Sigmoid colon (tissue), 7 donors: ENCODE results near the gene AIPL1. TPM values are rescaled to one million over a fixed set of nuclear protein-coding genes. Genes with fewer than 3 reads are reported as not detected.
"Not testable (repeated sequence)": the region's sequence is repeated elsewhere in the genome, so short reads cannot be mapped to it uniquely, and the experiment has no call there.

Experiments
- DNase-seq: peaks from one replicate; pipeline ENCODE4 v3.0.0-alpha.2; 2019
- H3K27ac ChIP-seq, 4 donors: fragments of 200-600 bp; sonication (generic); one replicate each; pipeline ENCODE4 v1.5.1; 2016 to 2019; ENCODE audit warnings: mild to moderate bottlenecking in 1 of 4
- H3K27me3 ChIP-seq, 3 donors: fragments of 200-600 bp; sonication (generic); one replicate each; pipeline ENCODE4 v1.5.1; 2019; ENCODE audit warnings: mild to moderate bottlenecking in 1 of 3
- H3K36me3 ChIP-seq, 4 donors: fragments of 200-600 bp; sonication (generic); one replicate each; pipeline ENCODE4 v1.5.1; 2016 to 2019
- H3K4me1 ChIP-seq, 4 donors: fragments of 200-600 bp; sonication (generic); one replicate each; pipeline ENCODE4 v1.5.1; 2017 to 2019
- H3K4me3 ChIP-seq, 4 donors: fragments of 200-600 bp; sonication (generic); one replicate each; pipeline ENCODE4 v1.5.1; 2017 to 2019; ENCODE audit warnings: mild to moderate bottlenecking in 2 of 4, moderate library complexity in 1 of 4
- H3K9me3 ChIP-seq, 4 donors: fragments of 200-600 bp in 3 of 4; sonication (generic) in 3 of 4; one replicate each; pipeline versions ENCODE4 v1.5.1 to v1.6.1; 2013 to 2019
- CTCF ChIP-seq, 4 experiments: fragments of 450-650 bp in 3 of 4; fragments of 200-600 bp in 1 of 4; IDR thresholded peaks; one replicate each; pipeline ENCODE4 v1.5.1; 2016 to 2019; ENCODE audit warnings: antibody characterized with exemption in 4 of 4, mild to moderate bottlenecking in 3 of 4, moderate library complexity in 2 of 4
- EP300 ChIP-seq, 4 donors: sonication (generic); formaldehyde crosslinking; IDR thresholded peaks; one replicate each; pipeline ENCODE4 v1.6.1; 2017; ENCODE audit warnings: antibody characterized with exemption in 4 of 4
- POLR2A ChIP-seq, 2 donors: fragments of 450-650 bp; IDR thresholded peaks; one replicate each; pipeline ENCODE4 v1.6.1; 2016; ENCODE audit warnings: antibody characterized with exemption in 2 of 2, mild to moderate bottlenecking in 2 of 2, moderate library complexity in 2 of 2
- POLR2AphosphoS5 ChIP-seq, 4 donors: sonication (generic); formaldehyde crosslinking; IDR thresholded peaks; one replicate each; pipeline ENCODE4 v1.6.1; 2017; ENCODE audit warnings: antibody characterized with exemption in 4 of 4
- WGBS, 2 donors: extraction: QIAGEN DNeasy Blood & Tissue Kit; methylation state at CpG; one replicate each; pipeline ENCODE4 v1.1.7; 2013; 5-methylcytosine and 5-hydroxymethylcytosine counted together
- intact Hi-C: fragments of 100-400 bp; cut with DNase I; formaldehyde crosslinking; loops from one replicate; pipeline ENCODE4 v1.15.1; 2023
- polyA plus RNA-seq, 3 donors: library from polyadenylated mRNA; stranded (reverse); fragments of 200-250 nt; gene quantifications; one replicate each; pipeline ENCODE4 v1.2.3, GENCODE V29; 2013
- total RNA-seq, 4 donors: library from RNA; depleted of rRNA; stranded (reverse); fragments of >200 nt; gene quantifications; one replicate each; pipeline ENCODE4 v1.1.0, GENCODE V29; 2016
- donor health status: healthy with polysubstance abuse.
- donor health status: Bipolar disorder and iron deficiency.
- donor health status: healthy.

Gene AIPL1
- total RNA-seq (not detected), polyA plus RNA-seq (not detected)

DNA sequence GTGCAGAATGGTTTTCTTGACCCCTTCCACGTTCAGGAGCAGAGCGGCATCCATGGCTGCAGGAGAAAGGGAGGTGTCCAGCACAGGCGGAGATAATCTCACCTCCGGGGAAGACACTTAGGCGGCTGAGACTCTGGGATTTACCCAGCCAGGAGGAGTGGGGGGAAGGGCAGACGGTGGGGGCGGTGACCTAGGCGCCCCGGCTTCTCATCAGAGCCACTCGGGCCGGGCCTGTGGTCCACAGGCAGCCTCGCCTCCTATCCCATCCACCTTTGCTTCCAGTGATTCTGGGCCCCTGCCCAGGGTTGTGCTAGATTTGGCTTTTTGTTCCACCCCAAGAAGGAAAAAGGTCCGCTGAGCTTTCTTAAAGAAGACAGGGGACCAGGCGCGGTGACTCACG lies at the start of gene AIPL1:
Gene AIPL1, minus strand, starts transcription at position 71 of the 400 bp plus-strand sequence. Its CDS starts 17 bp downstream, at position 54.
- Histone ChIP-seq H3K27me3 (peaks cover 0 to 38% (median 3%) of the 10 kb centered on the region in 3 donors), H3K4me3 (no peak within 1 kb of the TSS), H3K9me3 (peaks cover 0 to 3% (median 0%) of the 10 kb centered on the region in 4 donors), H3K27ac (no peak within 1 kb of the TSS), H3K4me1 (no peaks in the 10 kb centered on the region), H3K36me3 (no peaks in the 10 kb centered on the region)
- no peak for TF ChIP-seq EP300 (IDR thresholded peaks at IDR 0.05)
- TF ChIP-seq POLR2AphosphoS5 (IDR thresholded peaks at IDR 0.05), result no peak
- TF ChIP-seq POLR2A (IDR thresholded peaks at IDR 0.05), result no peak
- TF ChIP-seq CTCF (IDR thresholded peaks at IDR 0.05), result no peak
- intact Hi-C loops, result loop anchor here (5.0 kb wide), 1 partner anchor 848 kb away; no protein-coding TSS in a partner anchor
- no peak for DNase-seq
- 79 to 84% methylated on average over 16 of the region's 16 CpGs for WGBS, 2 donors

DNA sequence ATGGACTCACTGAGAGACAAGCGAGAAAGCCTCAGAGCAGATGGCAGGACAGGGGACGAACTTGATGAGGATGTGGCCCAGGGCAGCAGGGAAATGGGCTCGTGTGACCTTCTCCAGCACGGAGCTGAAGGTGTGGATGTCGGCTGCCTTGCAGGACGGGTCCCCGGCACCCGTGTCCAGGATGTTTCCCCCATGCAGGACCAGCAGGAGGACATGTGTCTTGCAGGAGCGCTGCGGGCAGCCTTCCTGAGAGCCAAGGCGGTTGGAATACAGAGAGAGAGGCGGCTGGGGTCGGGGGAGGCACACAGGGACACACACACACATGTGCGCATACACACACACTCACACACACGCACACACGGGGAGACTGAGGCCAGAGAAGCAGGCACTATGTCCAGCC lies 48.6 kb upstream of the AIPL1 start:
- TF ChIP-seq POLR2AphosphoS5 (IDR thresholded peaks at IDR 0.05), result no peak
- peaks cover 0 to 11% (median 5%) of the 10 kb centered on the region in 4 donors for H3K4me1 ChIP-seq
- no peaks in the 10 kb centered on the region for H3K27me3 ChIP-seq
- intact Hi-C loops, result no loop called here
- DNase-seq, result no peak
- no peak overlapping the region for H3K4me3 ChIP-seq
- peaks cover 0 to 6% (median 0%) of the 10 kb centered on the region in 4 donors for H3K36me3 ChIP-seq
- H3K27ac ChIP-seq, result no peak overlapping the region
- no peaks in the 10 kb centered on the region for H3K9me3 ChIP-seq
- WGBS, 2 donors, result 94% methylated on average over 16 of the region's 16 CpGs

GRCh38 chr17:6482796-6483195 lies 47.9 kb upstream of the AIPL1 start:
- H3K9me3 ChIP-seq, H3K27ac ChIP-seq, H3K4me3 ChIP-seq, H3K27me3 ChIP-seq, H3K36me3 ChIP-seq, H3K4me1 ChIP-seq, DNase-seq, intact Hi-C loops: not testable (repeated sequence)
- 85 to 86% methylated on average over 10 of the region's 10 CpGs for WGBS, 2 donors

DNA sequence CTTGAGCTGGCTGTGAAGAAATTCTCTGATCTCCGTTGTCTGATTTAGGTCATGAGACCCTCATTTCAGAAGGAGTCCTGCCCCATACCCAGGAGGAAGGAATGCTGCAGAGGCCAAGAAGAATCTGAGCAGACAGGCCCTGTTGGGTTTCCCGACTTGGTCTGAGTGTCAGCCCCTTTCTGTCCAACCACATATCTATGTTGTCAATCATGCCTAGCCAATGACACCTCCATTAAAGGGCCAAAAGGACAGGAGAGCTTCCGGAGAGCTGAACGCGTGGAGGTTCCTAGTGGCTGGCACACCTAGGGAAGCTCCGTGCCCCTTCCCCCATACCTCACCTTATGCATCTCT lies 47.2 kb upstream of the AIPL1 start:
- WGBS, 2 donors, result 92 to 93% methylated on average over 6 of the region's 6 CpGs
- no peak for TF ChIP-seq POLR2A (IDR thresholded peaks at IDR 0.05)
- no peak for TF ChIP-seq CTCF (IDR thresholded peaks at IDR 0.05)
- TF ChIP-seq POLR2AphosphoS5 (IDR thresholded peaks at IDR 0.05), result no peak
- no peak for TF ChIP-seq EP300 (IDR thresholded peaks at IDR 0.05)
- H3K27me3 ChIP-seq, result no peaks in the 10 kb centered on the region
- H3K9me3 ChIP-seq, result no peaks in the 10 kb centered on the region
- no peak overlapping the region for H3K27ac ChIP-seq
- intact Hi-C loops, result no loop called here
- H3K4me1 ChIP-seq, result peaks cover 0 to under 1% (median 0%) of the 10 kb centered on the region in 4 donors
- H3K36me3 ChIP-seq, result peaks cover 0 to 6% (median 0%) of the 10 kb centered on the region in 4 donors
- H3K4me3 ChIP-seq, result no peak overlapping the region
- DNase-seq, result no peak

GRCh38 chr17:6480303-6480675 lies 45.4 kb upstream of the AIPL1 start:
- peaks cover 0 to 6% (median 0%) of the 10 kb centered on the region in 4 donors for H3K36me3 ChIP-seq
- no peak overlapping the region for H3K4me3 ChIP-seq
- peaks cover 0 to 13% (median 0%) of the 10 kb centered on the region in 4 donors for H3K4me1 ChIP-seq
- intact Hi-C loops, result no loop called here
- H3K9me3 ChIP-seq, result no peaks in the 10 kb centered on the region
- no peaks in the 10 kb centered on the region for H3K27me3 ChIP-seq
- TF ChIP-seq POLR2A (IDR thresholded peaks at IDR 0.05) (no peak), POLR2AphosphoS5 (IDR thresholded peaks at IDR 0.05) (no peak), EP300 (IDR thresholded peaks at IDR 0.05) (no peak), CTCF (IDR thresholded peaks at IDR 0.05) (no peak)
- DNase-seq, result no peak
- WGBS, 2 donors, result 71 to 78% methylated on average over 9 of the region's 9 CpGs
- H3K27ac ChIP-seq, result no peak overlapping the region

DNA sequence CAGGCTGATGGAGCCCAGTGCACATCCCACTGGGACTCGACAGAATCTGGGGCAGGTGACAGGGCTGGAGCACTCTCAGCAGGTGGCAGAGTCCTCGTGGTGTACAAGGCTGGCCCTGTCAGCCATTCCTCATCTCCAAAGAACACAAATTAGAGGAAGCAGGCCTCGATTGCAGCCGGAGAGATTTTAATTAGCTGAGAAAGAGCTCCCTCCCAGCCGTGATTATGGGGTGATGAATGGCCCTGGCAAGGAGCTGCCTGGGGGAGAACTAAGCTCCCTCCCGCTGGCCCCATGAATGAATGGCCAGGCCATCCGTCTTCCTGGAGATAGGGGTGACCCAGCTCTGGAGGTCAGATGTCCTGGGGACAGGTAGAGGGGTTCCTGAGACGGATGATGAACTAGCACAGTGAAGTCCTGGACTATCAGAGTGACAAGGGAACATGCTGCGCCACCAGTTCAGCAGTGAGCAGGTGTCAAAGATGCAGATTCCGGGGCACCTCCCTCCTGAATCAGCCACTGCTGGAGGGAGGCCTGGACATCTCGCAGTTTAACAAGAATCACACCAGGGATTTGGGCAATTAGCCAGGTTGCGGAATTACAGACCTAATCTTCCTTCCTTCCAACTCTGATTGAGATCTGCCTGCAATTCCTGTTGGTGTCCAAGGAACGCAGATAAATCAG lies 44.8 kb upstream of the AIPL1 start:
- TF ChIP-seq CTCF (IDR thresholded peaks at IDR 0.05) (no peak), EP300 (IDR thresholded peaks at IDR 0.05) (no peak), POLR2AphosphoS5 (IDR thresholded peaks at IDR 0.05) (no peak), POLR2A (IDR thresholded peaks at IDR 0.05) (no peak)
- intact Hi-C loops, result no loop called here
- Histone ChIP-seq H3K4me3 (no peak overlapping the region), H3K27ac (no peak overlapping the region), H3K27me3 (no peaks in the 10 kb centered on the region), H3K4me1 (peaks cover 0 to 17% (median 0%) of the 10 kb centered on the region in 4 donors), H3K36me3 (peaks cover 0 to 6% (median 0%) of the 10 kb centered on the region in 4 donors), H3K9me3 (no peaks in the 10 kb centered on the region)
- WGBS, 2 donors, result 77 to 78% methylated on average over 13 of the region's 13 CpGs
- DNase-seq, result no peak
